Central memory CD8-positive, alpha-beta T cell (primary cell): ENCODE results near the gene PCNX4.
A peak's percentile ranks its signal among the peaks of the same experiment; 100 is the strongest.

Source experiments
- ATAC-seq: fragments of 150-1000 bp; cut with Tn5 transposase; replicated peaks from 2 replicates; pipeline ENCODE4 v1.10.0; 2022; ENCODE audit warnings: mild to moderate bottlenecking, moderate FRiP score, moderate number of reproducible peaks; ENCODE audit not compliant: poor library complexity, severe bottlenecking; ENCODE audit errors: extremely low read depth
- DNase-seq, 2 donors: peaks; one replicate each; pipeline ENCODE4 v3.0.0; 2021; ENCODE audit warnings: low spot score in 2 of 2
- H3K27ac Mint-ChIP-seq: one replicate; pipeline ENCODE4 v1.8.0; 2022; ENCODE audit warnings: low read depth, mild to moderate bottlenecking, moderate library complexity, mixed read lengths
- H3K27me3 Mint-ChIP-seq: one replicate; pipeline ENCODE4 v1.8.0; 2022; ENCODE audit warnings: mixed read lengths
- H3K36me3 Mint-ChIP-seq: one replicate; pipeline ENCODE4 v1.8.0; 2022; ENCODE audit warnings: mild to moderate bottlenecking, moderate library complexity, mixed read lengths; ENCODE audit not compliant: insufficient read depth
- H3K4me1 Mint-ChIP-seq: one replicate; pipeline ENCODE4 v1.8.0; 2022; ENCODE audit warnings: mixed read lengths
- H3K4me3 Mint-ChIP-seq: one replicate; pipeline ENCODE4 v1.8.0; 2022; ENCODE audit warnings: mild to moderate bottlenecking, moderate library complexity, mixed read lengths
- H3K9me3 Mint-ChIP-seq: one replicate; pipeline ENCODE4 v1.8.0; 2022; ENCODE audit warnings: mixed read lengths

PCNX4 gene

DNA sequence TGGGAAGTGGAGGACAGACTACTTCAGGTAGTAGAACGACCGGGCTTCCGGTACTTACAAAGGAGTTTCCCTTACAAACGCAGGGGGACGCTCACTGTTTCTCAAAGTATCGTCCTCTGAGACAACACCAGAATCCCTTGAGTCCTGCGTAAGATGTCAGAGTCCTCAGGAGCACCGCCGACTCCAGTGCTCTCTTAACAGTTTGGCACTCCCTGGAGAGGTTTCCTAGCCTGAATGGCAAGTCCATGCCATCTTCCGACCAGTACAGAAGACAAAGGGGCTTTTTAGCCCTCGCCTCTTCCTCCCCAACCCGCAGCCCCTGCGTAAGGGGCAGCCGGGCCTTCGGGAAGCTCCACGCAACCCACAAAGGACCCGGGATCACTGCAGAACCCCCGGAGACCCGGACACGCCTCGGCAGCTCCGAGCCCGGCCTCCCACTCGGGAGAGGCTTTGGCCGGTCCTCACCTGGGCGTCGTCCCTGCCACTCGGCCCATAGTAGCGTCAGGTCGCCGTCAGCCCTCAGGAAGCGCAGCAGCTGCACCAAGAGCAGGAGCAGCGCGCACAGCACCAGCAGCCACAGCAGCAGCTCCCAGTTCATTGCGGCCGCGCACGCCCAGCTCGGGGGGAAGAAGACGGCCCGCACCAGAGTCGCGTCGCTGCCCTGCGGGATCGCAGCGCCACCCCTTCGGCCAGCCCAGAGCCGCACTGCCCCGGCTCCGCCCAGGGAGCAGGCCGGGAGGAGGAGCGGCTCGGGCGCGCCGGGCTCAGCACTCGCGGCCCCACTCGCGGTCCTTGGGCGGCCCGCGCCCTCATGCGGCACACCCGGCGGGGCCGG, 73.2 kb downstream of the PCNX4 start, which contains the start of gene DHRS7:
Gene DHRS7 (minus strand): TSS at position 687 of the 835 bp plus-strand sequence. CDS start 89 bp downstream, at position 598.
- H3K4me3 Mint-ChIP-seq, result peak within 1 kb of the TSS; percentile 95
- no peaks in the 10 kb centered on the region for H3K9me3 Mint-ChIP-seq
- DNase-seq (peak; percentile 37 to 48), ATAC-seq (peak; percentile 70)
- peaks cover 9% of the 10 kb centered on the region for H3K36me3 Mint-ChIP-seq
- H3K4me1 Mint-ChIP-seq, result peaks cover 41% of the 10 kb centered on the region
- H3K27me3 Mint-ChIP-seq, result no peaks in the 10 kb centered on the region
- H3K27ac Mint-ChIP-seq, result peak within 1 kb of the TSS; percentile 90

DNA sequence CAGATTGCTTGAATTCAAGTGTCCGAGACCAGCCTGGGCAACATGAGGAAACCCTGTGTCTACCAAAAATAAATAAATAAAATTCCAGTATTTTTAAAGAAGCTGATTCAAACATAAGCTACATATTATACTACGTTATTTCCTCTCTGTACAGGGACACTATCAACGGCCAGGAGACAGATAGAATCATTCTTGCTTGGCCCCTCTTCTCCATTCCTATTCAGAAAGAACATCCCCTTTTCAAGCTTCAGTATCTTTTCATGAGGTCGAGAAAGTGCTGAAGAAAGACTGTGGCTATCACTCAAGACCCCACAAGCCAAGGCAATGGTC, 73.8 kb downstream of the PCNX4 start:
- peaks cover 41% of the 10 kb centered on the region for H3K4me1 Mint-ChIP-seq
- H3K27ac Mint-ChIP-seq, result peak overlapping the region; percentile 90
- ATAC-seq, result peak; percentile 8
- no peaks in the 10 kb centered on the region for H3K27me3 Mint-ChIP-seq
- H3K4me3 Mint-ChIP-seq, result peak overlapping the region; percentile 95
- no peaks in the 10 kb centered on the region for H3K9me3 Mint-ChIP-seq
- H3K36me3 Mint-ChIP-seq, result peaks cover 9% of the 10 kb centered on the region
- no peak for DNase-seq

GRCh38 chr14:60166142-60166541, 74.4 kb downstream of the PCNX4 start:
- Mint-ChIP-seq H3K27ac (peak overlapping the region; percentile 90), H3K27me3 (no peaks in the 10 kb centered on the region)

GRCh38 chr14:60169722-60170121, 78.0 kb downstream of the PCNX4 start:
- H3K9me3 Mint-ChIP-seq, result no peaks in the 10 kb centered on the region
- ATAC-seq (no peak), DNase-seq (no peak)
- H3K36me3 Mint-ChIP-seq, result peaks cover 4% of the 10 kb centered on the region
- H3K27me3 Mint-ChIP-seq, result no peaks in the 10 kb centered on the region
- peaks cover 16% of the 10 kb centered on the region for H3K4me1 Mint-ChIP-seq
- H3K4me3 Mint-ChIP-seq, result no peak overlapping the region
- H3K27ac Mint-ChIP-seq, result no peak overlapping the region

More at GRCh38 chr14:60166142-60166541, 74.4 kb downstream of the PCNX4 start:
- Mint-ChIP-seq H3K4me3 (peak overlapping the region; percentile 95), H3K36me3 (peaks cover 9% of the 10 kb centered on the region), H3K4me1 (peaks cover 41% of the 10 kb centered on the region), H3K9me3 (no peaks in the 10 kb centered on the region)
- DNase-seq (no peak), ATAC-seq (no peak)

DNA sequence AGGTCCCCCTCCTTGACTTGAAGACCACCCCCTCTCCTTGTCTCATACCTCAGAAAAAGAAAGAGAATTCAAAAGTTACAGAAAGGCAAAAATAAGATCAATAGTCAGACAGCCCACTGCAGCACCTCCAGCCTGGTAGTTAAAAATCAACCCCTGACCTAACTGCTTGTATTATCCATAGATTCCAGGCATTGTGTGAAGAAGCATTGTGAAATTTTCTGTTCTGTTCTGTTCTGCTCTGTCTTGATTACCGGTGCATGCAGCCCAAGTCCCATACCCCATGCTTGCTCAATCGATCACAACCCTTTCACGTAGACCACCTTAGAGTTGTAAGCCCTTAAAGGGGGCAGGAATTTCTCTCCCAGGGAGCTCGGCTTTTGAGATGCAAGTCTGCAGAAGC, 79.2 kb downstream of the PCNX4 start:
- Mint-ChIP-seq H3K27ac (no peak overlapping the region), H3K9me3 (no peaks in the 10 kb centered on the region), H3K27me3 (no peaks in the 10 kb centered on the region), H3K36me3 (no peaks in the 10 kb centered on the region), H3K4me1 (peaks cover 10% of the 10 kb centered on the region), H3K4me3 (no peak overlapping the region)
- no peak for DNase-seq
- no peak for ATAC-seq

- H3K4me1 Mint-ChIP-seq, result peaks cover 3% of the 10 kb centered on the region
- H3K4me3 Mint-ChIP-seq, result no peak overlapping the region
- H3K27me3 Mint-ChIP-seq, result no peaks in the 10 kb centered on the region
- DNase-seq (no peak), ATAC-seq (no peak)
- H3K27ac Mint-ChIP-seq, result no peak overlapping the region
- H3K9me3 Mint-ChIP-seq, result no peaks in the 10 kb centered on the region
- no peaks in the 10 kb centered on the region for H3K36me3 Mint-ChIP-seq
Measured at GRCh38 chr14:60171690-60172089, 80.0 kb downstream of the PCNX4 start.

GRCh38 chr14:60174352-60175254, 82.9 kb downstream of the PCNX4 start:
- H3K4me3 Mint-ChIP-seq, result no peak overlapping the region
- ATAC-seq (no peak), DNase-seq (no peak)
- H3K4me1 Mint-ChIP-seq, result no peaks in the 10 kb centered on the region
- no peaks in the 10 kb centered on the region for H3K27me3 Mint-ChIP-seq
- no peaks in the 10 kb centered on the region for H3K36me3 Mint-ChIP-seq
- no peaks in the 10 kb centered on the region for H3K9me3 Mint-ChIP-seq
- no peak overlapping the region for H3K27ac Mint-ChIP-seq

DNA sequence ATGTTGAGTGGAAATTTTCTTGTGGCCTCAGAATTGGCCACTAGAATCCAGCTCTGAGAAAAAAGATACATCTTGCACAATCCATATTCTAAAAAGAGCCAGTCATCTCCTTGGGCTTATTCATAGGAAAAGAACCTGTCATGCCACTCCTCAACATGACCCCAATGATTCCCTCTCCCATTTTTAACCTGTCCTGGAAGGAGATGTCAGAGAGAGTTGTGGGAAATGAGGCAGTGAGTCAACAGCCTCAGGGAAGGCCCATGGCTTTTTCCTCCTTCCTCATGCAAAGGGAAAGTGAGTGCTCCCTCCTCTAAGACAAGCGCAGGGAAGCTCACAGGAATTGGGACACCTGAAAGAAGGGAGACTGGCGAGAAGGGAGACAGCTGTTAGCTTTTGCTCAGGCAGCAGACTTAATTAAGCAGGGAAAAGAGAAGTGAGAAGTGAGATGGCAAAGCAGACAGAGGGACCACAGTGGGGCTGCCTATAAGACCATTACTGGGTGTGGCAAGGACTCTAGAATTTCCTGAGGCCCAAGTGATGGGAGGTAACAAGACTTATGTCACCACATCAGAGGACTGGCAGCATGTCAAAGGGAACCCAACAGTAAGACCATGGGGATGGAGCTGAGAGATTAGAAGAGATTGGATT, 83.7 kb downstream of the PCNX4 start:
- no peak for ATAC-seq
- DNase-seq, result no peak
- H3K9me3 Mint-ChIP-seq, result no peaks in the 10 kb centered on the region
- H3K36me3 Mint-ChIP-seq, result no peaks in the 10 kb centered on the region
- H3K27me3 Mint-ChIP-seq, result no peaks in the 10 kb centered on the region
- H3K4me1 Mint-ChIP-seq, result no peaks in the 10 kb centered on the region
- no peak overlapping the region for H3K4me3 Mint-ChIP-seq
- H3K27ac Mint-ChIP-seq, result no peak overlapping the region

DNA sequence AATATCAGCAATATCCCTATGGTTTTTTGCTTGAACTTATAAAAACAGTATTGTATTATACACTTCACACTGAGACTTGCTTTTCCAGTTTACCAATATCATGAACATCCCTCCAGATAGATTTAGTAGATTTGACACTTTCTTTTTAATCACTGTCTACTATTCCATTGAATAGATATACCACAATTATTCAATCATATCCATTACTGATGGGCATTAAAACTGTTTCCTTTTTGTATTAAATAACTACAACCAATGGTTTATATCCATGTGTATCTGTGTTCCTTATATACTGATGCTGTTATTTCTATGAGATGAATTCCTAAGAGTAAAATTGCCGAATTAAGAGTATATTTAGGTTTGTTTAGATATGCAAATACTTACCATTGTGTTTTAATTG, 86.4 kb downstream of the PCNX4 start:
- peaks cover 5% of the 10 kb centered on the region for H3K4me1 Mint-ChIP-seq
- H3K27ac Mint-ChIP-seq, result no peak overlapping the region
- H3K4me3 Mint-ChIP-seq, result no peak overlapping the region
- H3K9me3 Mint-ChIP-seq, result no peaks in the 10 kb centered on the region
- no peaks in the 10 kb centered on the region for H3K27me3 Mint-ChIP-seq
- H3K36me3 Mint-ChIP-seq, result no peaks in the 10 kb centered on the region
- ATAC-seq (no peak), DNase-seq (no peak)

DNA sequence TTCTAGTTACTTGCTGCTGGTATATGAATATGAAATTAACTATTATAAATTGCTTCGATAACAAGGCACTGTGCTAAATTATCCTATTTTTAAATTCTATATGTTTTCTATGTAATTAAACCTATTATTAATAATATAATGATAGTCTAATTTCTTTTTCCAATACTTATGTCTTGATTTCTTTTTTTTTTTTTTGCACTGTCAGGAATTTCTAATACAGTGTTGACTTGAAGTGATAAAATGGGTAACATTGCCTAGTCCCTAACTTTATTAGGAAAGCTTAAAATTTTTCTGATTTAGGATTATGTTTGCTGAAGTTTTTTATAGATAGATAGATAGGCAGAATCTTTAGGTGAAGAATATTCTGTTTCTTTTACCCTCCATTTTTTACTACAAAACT, 87.1 kb downstream of the PCNX4 start:
- H3K4me3 Mint-ChIP-seq, result no peak overlapping the region
- no peaks in the 10 kb centered on the region for H3K9me3 Mint-ChIP-seq
- H3K4me1 Mint-ChIP-seq, result peaks cover 12% of the 10 kb centered on the region
- no peaks in the 10 kb centered on the region for H3K36me3 Mint-ChIP-seq
- ATAC-seq (no peak), DNase-seq (no peak)
- H3K27me3 Mint-ChIP-seq, result no peaks in the 10 kb centered on the region
- no peak overlapping the region for H3K27ac Mint-ChIP-seq

GRCh38 chr14:60179431-60179869, 87.7 kb downstream of the PCNX4 start:
- no peak overlapping the region for H3K4me3 Mint-ChIP-seq
- no peaks in the 10 kb centered on the region for H3K9me3 Mint-ChIP-seq
- H3K36me3 Mint-ChIP-seq, result no peaks in the 10 kb centered on the region
- no peak overlapping the region for H3K27ac Mint-ChIP-seq
- no peak for ATAC-seq
- DNase-seq, result no peak
- no peaks in the 10 kb centered on the region for H3K27me3 Mint-ChIP-seq
- H3K4me1 Mint-ChIP-seq, result peaks cover 15% of the 10 kb centered on the region

- Mint-ChIP-seq H3K36me3 (no peaks in the 10 kb centered on the region), H3K9me3 (no peaks in the 10 kb centered on the region), H3K4me1 (peaks cover 15% of the 10 kb centered on the region), H3K27ac (peak overlapping the region; percentile 11), H3K4me3 (no peak overlapping the region), H3K27me3 (no peaks in the 10 kb centered on the region)
- ATAC-seq, result no peak
- no peak for DNase-seq
Measured at GRCh38 chr14:60183138-60183537, 91.4 kb downstream of the PCNX4 start.
